Smooth muscle cell (in vitro differentiated cells): ENCODE data around the gene STK40. TPM values are rescaled to one million over a fixed set of nuclear protein-coding genes. Genes with fewer than 3 reads are reported as not detected.

ENCODE experiments used
- DNase-seq: peaks from one replicate; lab custom pipeline; 2025; ENCODE audit not compliant: unreplicated experiment; lab: John Stamatoyannopoulos, UW
- H2AFZ ChIP-seq: fragments of 200-600 bp; sonication (generic); 2 replicates; pipeline ENCODE4 v1.6.0; 2016; ENCODE audit warnings: antibody characterized with exemption, low read depth, mild to moderate bottlenecking
- H3F3A ChIP-seq: fragments of 200-600 bp; sonication (generic); 2 replicates; pipeline ENCODE4 v1.6.0; 2017; ENCODE audit warnings: antibody characterized with exemption, low read depth
- H3K27ac ChIP-seq: fragments of 200-600 bp; sonication (generic); 2 replicates; pipeline ENCODE4 v1.5.1; 2016; ENCODE audit warnings: low read depth, mild to moderate bottlenecking
- H3K27me3 ChIP-seq: fragments of 200-600 bp; sonication (generic); 2 replicates; pipeline ENCODE4 v1.6.1; 2016; ENCODE audit warnings: low read depth, mild to moderate bottlenecking
- H3K36me3 ChIP-seq: fragments of 200-600 bp; sonication (generic); 2 replicates; pipeline ENCODE4 v1.5.1; 2016; ENCODE audit warnings: low read depth
- H3K4me1 ChIP-seq: fragments of 200-600 bp; sonication (generic); 2 replicates; pipeline ENCODE4 v1.5.1; 2016; ENCODE audit warnings: low read depth
- H3K4me2 ChIP-seq: fragments of 200-600 bp; sonication (generic); 2 replicates; pipeline ENCODE4 v1.6.0; 2016; ENCODE audit warnings: mild to moderate bottlenecking
- H3K4me3 ChIP-seq: fragments of 200-600 bp; sonication (generic); 2 replicates; pipeline ENCODE4 v1.5.1; 2016; ENCODE audit warnings: mild to moderate bottlenecking
- H3K79me2 ChIP-seq: fragments of 200-600 bp; sonication (generic); 2 replicates; pipeline ENCODE4 v1.6.0; 2016; ENCODE audit warnings: low read depth, mild to moderate bottlenecking
- H3K9ac ChIP-seq: fragments of 200-600 bp; sonication (generic); 2 replicates; pipeline ENCODE4 v1.6.0; 2016; ENCODE audit warnings: low read depth
- H3K9me3 ChIP-seq: fragments of 200-600 bp; sonication (generic); replicated peaks from 2 replicates; pipeline ENCODE4 v1.5.1; 2016; ENCODE audit warnings: low read depth
- H4K20me1 ChIP-seq: fragments of 200-600 bp; sonication (generic); 2 replicates; pipeline ENCODE4 v1.6.0; 2016; ENCODE audit warnings: low read depth
- CTCF ChIP-seq: fragments of 200-600 bp; sonication (generic); IDR thresholded peaks from 2 replicates; pipeline ENCODE4 v1.5.1; 2017; ENCODE audit warnings: borderline replicate concordance, mild to moderate bottlenecking, antibody characterized with exemption; ENCODE audit not compliant: insufficient read depth, poor library complexity, severe bottlenecking
- WGBS: methylation state at CpG from one replicate; pipeline ENCODE4 v1.1.7; 2016; ENCODE audit warnings: low lambda C conversion rate; 5-methylcytosine and 5-hydroxymethylcytosine counted together
- polyA plus RNA-seq: library from polyadenylated mRNA; unstranded; fragments of >200 nt; fragmentation: Nextera tagmentation; extraction: Ambion mirVana; gene quantifications from 2 replicates; pipeline ENCODE4 v1.2.1, GENCODE V29; 2016
- total RNA-seq: library from RNA; depleted of rRNA; stranded (reverse); fragments of >200 nt; gene quantifications from 2 replicates; pipeline ENCODE4 v1.2.3, GENCODE V29; 2014

The STK40 gene
- total and polyA plus RNA-seq, 2 experiments from 2014 or later, result 8.4 to 18.8 TPM

DNA sequence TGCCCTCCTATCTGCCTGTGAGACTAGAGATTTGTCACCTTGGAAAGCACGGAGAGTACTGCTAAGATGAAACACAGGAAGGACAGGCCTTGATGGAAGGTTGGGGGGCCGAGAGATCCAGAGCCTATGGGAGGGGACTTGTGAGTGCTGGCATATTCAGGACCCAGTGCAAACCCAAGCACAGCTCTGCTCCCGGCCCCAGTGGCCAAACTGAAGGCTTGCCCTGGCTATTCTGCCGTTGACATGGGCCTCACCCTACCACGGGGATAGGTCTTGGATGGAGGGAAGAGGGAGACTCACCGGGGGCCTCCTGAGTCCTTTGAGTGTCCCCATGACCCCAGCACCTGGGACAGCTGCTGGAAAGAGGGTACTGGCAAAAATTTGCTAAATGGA lies 57.6 kb downstream of the STK40 start:
- no peaks in the 10 kb centered on the region for H3K79me2 ChIP-seq
- DNase-seq, result no peak
- no peak overlapping the region for H3K4me3 ChIP-seq
- no peak for TF ChIP-seq CTCF
- 95% methylated on average over 6 of the region's 6 CpGs for WGBS
- no peak overlapping the region for H3K4me2 ChIP-seq
- peaks cover 5% of the 10 kb centered on the region for H3F3A ChIP-seq
- H4K20me1 ChIP-seq, result no peaks in the 10 kb centered on the region
- H3K9me3 ChIP-seq, result no peaks in the 10 kb centered on the region
- H3K4me1 ChIP-seq, result peaks cover 11% of the 10 kb centered on the region
- H3K36me3 ChIP-seq, result no peaks in the 10 kb centered on the region
- no peak overlapping the region for H2AFZ ChIP-seq
- no peaks in the 10 kb centered on the region for H3K27me3 ChIP-seq
- H3K9ac ChIP-seq, result no peak overlapping the region
- no peak overlapping the region for H3K27ac ChIP-seq

GRCh38 chr1:36327421-36328087 lies 58.2 kb downstream of the STK40 start:
- no peak overlapping the region for H3K9ac ChIP-seq
- no peak overlapping the region for H2AFZ ChIP-seq
- H3K27me3 ChIP-seq, result no peaks in the 10 kb centered on the region
- no peaks in the 10 kb centered on the region for H4K20me1 ChIP-seq
- no peaks in the 10 kb centered on the region for H3K9me3 ChIP-seq
- peak overlapping the region; percentile 1 for H3K27ac ChIP-seq
- no peaks in the 10 kb centered on the region for H3K36me3 ChIP-seq
- TF ChIP-seq CTCF, result no peak
- H3K4me3 ChIP-seq, result no peak overlapping the region
- H3K4me1 ChIP-seq, result peaks cover 11% of the 10 kb centered on the region
- no peaks in the 10 kb centered on the region for H3K79me2 ChIP-seq
- peaks cover 5% of the 10 kb centered on the region for H3F3A ChIP-seq
- H3K4me2 ChIP-seq, result no peak overlapping the region
- DNase-seq, result no peak
- 78% methylated on average over 9 of the region's 9 CpGs for WGBS

DNA sequence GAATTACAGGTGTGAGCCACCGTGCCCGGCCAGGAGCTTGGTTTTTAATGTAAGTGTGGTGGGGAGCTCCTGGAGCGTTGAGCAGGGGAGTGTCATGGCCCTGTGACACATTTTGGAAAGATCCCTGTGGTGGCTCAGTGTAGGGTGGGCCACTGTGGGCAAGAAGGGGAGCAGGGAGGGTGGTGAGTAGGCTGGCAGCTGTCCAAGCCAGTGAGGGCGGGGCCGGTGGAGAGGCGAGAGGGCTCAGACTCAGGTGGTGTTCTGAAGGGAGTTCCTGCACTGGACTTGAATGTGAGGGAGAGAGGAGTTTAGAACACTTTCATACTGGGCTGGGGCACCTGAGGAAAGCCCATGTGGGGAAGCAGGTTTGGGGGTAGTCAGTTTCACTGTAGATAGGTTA lies 59.2 kb downstream of the STK40 start:
- no peaks in the 10 kb centered on the region for H3K27me3 ChIP-seq
- no peak overlapping the region for H3K9ac ChIP-seq
- no peak overlapping the region for H3K4me2 ChIP-seq
- DNase-seq, result no peak
- H4K20me1 ChIP-seq, result peaks cover 8% of the 10 kb centered on the region
- no peak for TF ChIP-seq CTCF
- no peak overlapping the region for H3K27ac ChIP-seq
- H3K79me2 ChIP-seq, result peaks cover 3% of the 10 kb centered on the region
- peaks cover 22% of the 10 kb centered on the region for H3K4me1 ChIP-seq
- no peak overlapping the region for H3K4me3 ChIP-seq
- peaks cover 5% of the 10 kb centered on the region for H3F3A ChIP-seq
- 93% methylated on average over 6 of the region's 6 CpGs for WGBS
- no peaks in the 10 kb centered on the region for H3K36me3 ChIP-seq
- no peaks in the 10 kb centered on the region for H3K9me3 ChIP-seq
- H2AFZ ChIP-seq, result no peak overlapping the region

- Histone ChIP-seq H3K4me1 (peaks cover 27% of the 10 kb centered on the region), H2AFZ (no peak overlapping the region), H3K36me3 (no peaks in the 10 kb centered on the region), H3K27me3 (no peaks in the 10 kb centered on the region), H3K4me3 (peak overlapping the region; percentile 83), H3K27ac (peak overlapping the region; percentile 83), H3F3A (peaks cover 11% of the 10 kb centered on the region), H4K20me1 (peaks cover 16% of the 10 kb centered on the region), H3K4me2 (peak overlapping the region; percentile 97), H3K9me3 (no peaks in the 10 kb centered on the region), H3K9ac (no peak overlapping the region), H3K79me2 (peaks cover 3% of the 10 kb centered on the region)
- TF ChIP-seq CTCF, result no peak
- DNase-seq, result no peak
- 28% methylated on average over 9 of the region's 9 CpGs for WGBS
These were observed 61.4 kb downstream of the STK40 start for GRCh38 chr1:36324353-36324703.
